GM06990 (cell line): ENCODE data around the gene CCDC92B.
A peak's percentile ranks its signal among the peaks of the same experiment; 100 is the strongest.
"Not testable (repeated sequence)": the region's sequence is repeated elsewhere in the genome, so short reads cannot be mapped to it uniquely, and the experiment has no call there.

ENCODE experiments used
- DNase-seq: peaks from one replicate; pipeline ENCODE4 v3.0.0-alpha.2; 2011; ENCODE audit not compliant: insufficient read length; ENCODE audit errors: extremely low read depth
- H3K27me3 ChIP-seq: replicated peaks from 2 replicates; pipeline ENCODE4 v1.6.0; 2011; ENCODE audit warnings: low read length; ENCODE audit not compliant: control insufficient read depth, insufficient read depth
- H3K36me3 ChIP-seq: 2 replicates; pipeline ENCODE4 v1.5.1; 2011; ENCODE audit warnings: low read length; ENCODE audit not compliant: control insufficient read depth, insufficient read depth
- H3K4me3 ChIP-seq: replicated peaks from 2 replicates; pipeline ENCODE4 v1.5.1; 2011; ENCODE audit warnings: low read depth, mild to moderate bottlenecking, control low read depth, low read length
- TF ChIP-seq, protein P1 (sequence below): IDR thresholded peaks from 2 replicates; pipeline ENCODE4 v1.5.1; 2011; ENCODE audit warnings: low read length, control low read depth, mild to moderate bottlenecking, inconsistent platforms; ENCODE audit not compliant: insufficient read depth, poor library complexity, severe bottlenecking

Gene CCDC92B

DNA sequence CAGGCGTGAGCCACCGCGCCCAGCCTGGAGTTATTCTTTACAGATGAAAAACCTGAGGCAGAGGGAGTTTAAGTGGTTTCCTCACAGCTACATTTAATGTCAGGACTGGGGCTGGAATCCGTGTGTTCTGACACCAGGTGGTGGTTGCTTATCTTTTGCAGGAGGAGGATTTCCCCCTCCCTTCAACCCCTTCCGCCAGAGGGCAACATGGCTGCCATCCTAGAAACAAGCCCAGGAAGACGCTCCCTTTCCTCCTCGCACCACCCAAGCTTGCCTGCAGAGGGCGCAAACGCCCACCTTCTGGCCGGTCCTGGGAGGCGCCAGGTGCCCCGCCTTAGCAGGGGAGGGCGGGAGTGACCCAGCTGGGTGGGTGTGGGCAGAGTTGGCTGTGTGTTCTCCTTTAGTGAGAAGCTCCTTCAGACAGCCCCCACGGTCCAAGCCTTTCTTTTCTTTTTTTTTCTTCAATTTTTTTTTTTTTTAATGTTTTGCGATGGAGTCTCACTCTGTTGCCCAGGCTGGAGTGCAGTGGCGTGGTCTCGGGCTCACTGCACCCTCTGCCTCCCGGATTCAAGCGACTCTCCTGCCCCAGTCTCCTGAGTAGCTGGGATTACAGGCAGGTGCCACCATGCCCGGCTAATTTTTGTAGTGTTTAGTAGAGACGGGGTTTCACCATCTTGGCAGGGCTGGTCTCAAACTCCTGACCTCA is 36.9 kb upstream of the CCDC92B start:
- H3K4me3 ChIP-seq, result no peak overlapping the region
- TF ChIP-seq, protein P1, sequence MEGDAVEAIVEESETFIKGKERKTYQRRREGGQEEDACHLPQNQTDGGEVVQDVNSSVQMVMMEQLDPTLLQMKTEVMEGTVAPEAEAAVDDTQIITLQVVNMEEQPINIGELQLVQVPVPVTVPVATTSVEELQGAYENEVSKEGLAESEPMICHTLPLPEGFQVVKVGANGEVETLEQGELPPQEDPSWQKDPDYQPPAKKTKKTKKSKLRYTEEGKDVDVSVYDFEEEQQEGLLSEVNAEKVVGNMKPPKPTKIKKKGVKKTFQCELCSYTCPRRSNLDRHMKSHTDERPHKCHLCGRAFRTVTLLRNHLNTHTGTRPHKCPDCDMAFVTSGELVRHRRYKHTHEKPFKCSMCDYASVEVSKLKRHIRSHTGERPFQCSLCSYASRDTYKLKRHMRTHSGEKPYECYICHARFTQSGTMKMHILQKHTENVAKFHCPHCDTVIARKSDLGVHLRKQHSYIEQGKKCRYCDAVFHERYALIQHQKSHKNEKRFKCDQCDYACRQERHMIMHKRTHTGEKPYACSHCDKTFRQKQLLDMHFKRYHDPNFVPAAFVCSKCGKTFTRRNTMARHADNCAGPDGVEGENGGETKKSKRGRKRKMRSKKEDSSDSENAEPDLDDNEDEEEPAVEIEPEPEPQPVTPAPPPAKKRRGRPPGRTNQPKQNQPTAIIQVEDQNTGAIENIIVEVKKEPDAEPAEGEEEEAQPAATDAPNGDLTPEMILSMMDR, result peak; percentile 95
- peak; percentile 85 for DNase-seq
- no peaks in the 10 kb centered on the region; the same call in 1 of the 2 replicates for H3K27me3 ChIP-seq
- no peaks in the 10 kb centered on the region for H3K36me3 ChIP-seq

DNA sequence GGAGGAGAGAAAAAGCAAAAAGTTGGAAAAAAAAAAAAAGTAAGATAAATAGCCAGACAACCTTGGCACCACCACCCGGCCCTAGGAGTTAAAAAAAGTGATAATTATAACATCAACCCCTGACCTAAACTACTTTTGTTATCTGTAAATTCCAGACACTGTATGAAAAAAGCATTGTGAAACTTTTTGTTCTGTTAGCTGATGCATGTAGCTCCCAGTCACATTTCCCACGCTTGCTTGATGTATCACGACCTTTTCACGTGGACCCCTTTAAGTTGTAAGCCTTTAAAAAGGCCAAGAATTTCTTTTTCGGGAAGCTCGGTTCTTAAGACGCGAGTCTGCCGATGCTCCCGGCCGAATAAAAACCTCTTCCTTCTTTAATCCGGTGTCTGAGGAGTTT is 35.9 kb upstream of the CCDC92B start:
- not testable (repeated sequence) for DNase-seq, H3K27me3 ChIP-seq, H3K36me3 ChIP-seq, H3K4me3 ChIP-seq

DNA sequence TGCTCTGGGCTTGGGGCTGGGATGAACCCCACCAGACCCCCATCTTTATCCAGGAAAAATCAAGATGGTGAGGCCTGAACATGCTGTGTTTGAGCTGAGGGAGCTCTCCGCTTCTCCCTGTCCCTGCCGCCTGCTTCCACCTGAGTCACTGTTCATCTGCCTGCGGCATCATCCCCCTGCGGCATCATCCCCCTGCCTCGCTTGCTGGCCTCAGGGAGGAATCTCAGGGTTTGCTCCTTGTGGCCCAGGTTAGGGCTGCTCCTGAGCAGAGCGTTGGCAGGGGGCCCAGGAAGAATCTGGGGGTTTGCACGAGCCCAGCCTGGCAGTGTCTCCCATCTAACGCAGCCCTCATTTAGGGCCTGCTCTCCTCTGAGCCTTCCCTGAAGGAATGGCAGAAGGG is 35.4 kb upstream of the CCDC92B start:
- Histone ChIP-seq H3K4me3 (no peak overlapping the region), H3K36me3 (no peaks in the 10 kb centered on the region), H3K27me3 (no peaks in the 10 kb centered on the region; the same call in 1 of the 2 replicates)
- TF ChIP-seq, protein P1, result no peak
- no peak for DNase-seq

DNA sequence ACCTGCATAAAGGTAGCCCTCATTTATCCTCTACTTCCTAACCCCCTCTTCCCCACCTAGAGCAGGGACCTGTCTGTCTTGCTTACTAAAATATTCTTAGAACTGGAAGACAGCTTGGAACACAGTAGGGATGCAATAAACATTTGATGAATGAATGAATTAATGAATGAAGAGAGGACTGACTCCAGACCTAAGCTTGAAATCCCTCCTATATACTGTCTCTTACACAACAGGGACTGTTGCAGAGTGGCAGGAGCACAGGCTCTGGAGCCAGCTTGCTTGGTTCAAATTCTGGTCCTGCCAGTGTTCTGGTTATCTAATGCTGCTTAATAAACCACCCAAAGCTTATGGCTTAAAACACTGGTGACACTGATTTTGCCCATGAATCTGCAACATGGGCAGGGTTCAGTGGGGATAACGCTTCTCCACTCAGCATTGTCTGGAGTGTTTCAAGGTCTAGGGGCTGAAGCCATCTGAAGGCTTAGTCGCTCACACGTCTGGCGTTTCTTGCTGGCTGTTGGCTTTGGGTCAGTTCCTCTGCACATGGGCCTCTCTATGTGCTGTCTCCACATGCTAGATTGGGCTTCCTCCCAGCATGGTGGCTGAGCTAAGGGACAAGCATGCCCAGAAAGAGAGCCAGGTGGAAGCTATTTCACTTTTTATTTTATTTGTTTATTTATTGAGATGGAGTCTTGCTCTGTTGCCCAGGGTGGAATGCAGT is 34.0 kb upstream of the CCDC92B start:
- H3K27me3 ChIP-seq, result no peaks in the 10 kb centered on the region; the same call in 1 of the 2 replicates
- no peak for DNase-seq
- no peak overlapping the region for H3K4me3 ChIP-seq
- no peaks in the 10 kb centered on the region for H3K36me3 ChIP-seq
- TF ChIP-seq, protein P1, result no peak

DNA sequence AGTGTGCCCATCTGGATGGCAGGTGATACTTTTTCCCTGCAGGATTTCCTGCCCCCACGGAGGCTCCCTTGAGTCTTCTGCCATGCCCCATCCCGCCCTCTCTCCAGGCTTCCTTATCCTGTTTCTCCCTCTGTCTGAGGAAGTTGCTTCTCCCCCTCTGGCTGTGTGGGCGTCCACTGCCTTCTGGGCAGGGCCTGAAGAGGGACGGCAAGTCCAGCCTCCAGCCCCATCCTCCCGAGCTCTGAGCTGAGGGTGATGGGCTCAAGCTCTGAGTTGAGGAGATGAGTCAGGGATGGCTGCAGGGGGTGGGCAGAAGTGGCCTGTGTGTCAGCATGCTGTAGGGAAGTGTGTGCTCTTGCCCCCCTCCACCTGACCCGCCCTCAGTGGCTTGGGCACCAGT is 32.6 kb upstream of the CCDC92B start:
- Histone ChIP-seq H3K27me3 (peaks cover 1% of the 10 kb centered on the region), H3K4me3 (no peak overlapping the region), H3K36me3 (no peaks in the 10 kb centered on the region)
- TF ChIP-seq, protein P1, result no peak
- DNase-seq, result no peak

DNA sequence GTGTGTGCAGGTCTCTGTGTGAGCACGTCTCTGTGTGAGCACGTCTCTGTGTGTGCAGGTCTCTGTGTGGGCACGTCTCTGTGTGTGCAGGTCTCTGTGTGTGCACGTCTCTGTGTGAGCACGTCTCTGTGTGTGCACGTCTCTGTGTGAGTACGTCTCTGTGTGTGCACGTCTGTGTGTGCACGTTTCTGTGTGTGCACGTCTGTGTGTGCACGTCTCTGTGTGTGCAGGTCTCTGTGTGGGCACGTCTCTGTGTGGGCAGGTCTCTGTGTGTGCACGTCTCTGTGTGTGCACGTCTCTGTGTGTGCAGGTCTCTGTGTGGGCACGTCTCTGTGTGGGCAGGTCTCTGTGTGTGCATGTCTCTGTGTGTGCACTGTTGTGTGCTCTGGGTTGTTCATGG is 32.1 kb upstream of the CCDC92B start:
- not testable (repeated sequence) for H3K36me3 ChIP-seq, H3K4me3 ChIP-seq, DNase-seq, H3K27me3 ChIP-seq
